HepG2 (cell line): ENCODE results near the gene KRTAP20-3. TPM values are rescaled to one million over a fixed set of nuclear protein-coding genes. Genes with fewer than 3 reads are reported as not detected.

Experiments used
- ATAC-seq: fragments of 200-7000 bp; cut with Tn5 transposase; 3 replicates; pipeline ENCODE4 v1.9.1; 2020; ENCODE audit warnings: mild to moderate bottlenecking, moderate library complexity
- BruUV-seq: library from RNA; stranded (reverse); fragments of 400-500 nt; replicated peaks from 2 replicates; lab custom pipeline; 2021; lab: Mats Ljungman, UMichigan
- CTCF ChIA-PET: fragments of 300-600 bp; formaldehyde crosslinking; extraction: SDS; loops from one replicate; lab custom pipeline; 2021; ENCODE audit warnings: low total read pairs, inconsistent platforms, low intra/inter-chr PET ratio; lab: Yijun Ruan, JAX
- POLR2A ChIA-PET: fragments of 350-600 bp; sonication (Branson Sonifier 250); formaldehyde crosslinking; loops from one replicate; lab custom pipeline; 2020; ENCODE audit warnings: antibody characterized with exemption, inconsistent platforms; lab: Yijun Ruan, JAX
- DNase-seq: peaks from one replicate; pipeline ENCODE4 v3.0.0-alpha.2; 2015; ENCODE audit warnings: low spot score
- FAIRE-seq: peaks from 3 replicates; lab custom pipeline; 2011; peaks lifted over from hg19 to GRCh38; lab: Jason Lieb, UNC
- H2AFZ ChIP-seq: one replicate; pipeline ENCODE4 v1.6.1; 2011; ENCODE audit warnings: low read length, inconsistent platforms
- H3K27ac ChIP-seq: fragments of 300-600 bp; 3 replicates; pipeline ENCODE4 v1.8.0; 2011; ENCODE audit warnings: mixed run types, mild to moderate bottlenecking, mixed read lengths, low read length, inconsistent platforms; ENCODE audit not compliant: insufficient read depth; ENCODE audit errors: extremely low read length
- H3K27me3 ChIP-seq, 2 experiments: fragments of 200-600 bp in 1 of 2; 2 replicates in 1 of 2; 3 replicates in 1 of 2; pipeline versions ENCODE4 v1.6.0 to v1.8.0; 2011; ENCODE audit warnings: low read length in 2 of 2, mild to moderate bottlenecking in 2 of 2, moderate library complexity in 2 of 2, inconsistent platforms in 1 of 2; ENCODE audit not compliant: insufficient read depth in 2 of 2, control insufficient read depth in 1 of 2
- H3K36me3 ChIP-seq, 2 experiments: fragments of 200-600 bp in 1 of 2; replicated peaks in 1 of 2; 2 replicates in 1 of 2; 3 replicates in 1 of 2; pipeline versions ENCODE4 v1.5.1 to v1.8.0; 2011; ENCODE audit warnings: low read length in 2 of 2, inconsistent platforms in 1 of 2; ENCODE audit not compliant: insufficient read depth in 2 of 2, control insufficient read depth in 1 of 2
- H3K4me1 ChIP-seq: 2 replicates; pipeline ENCODE4 v1.5.1; 2012; ENCODE audit warnings: low read length, inconsistent platforms; ENCODE audit not compliant: insufficient read depth
- H3K4me2 ChIP-seq: 2 replicates; pipeline ENCODE4 v1.6.0; 2011; ENCODE audit warnings: low read depth, low read length, inconsistent platforms
- H3K4me3 ChIP-seq, 3 experiments: fragments of 200-600 bp in 1 of 3; sonication (generic), shearing (Covaris generic) in 1 of 3; replicated peaks in 1 of 3; 2 replicates each; pipeline ENCODE4 v1.5.1; 2011 to 2016; ENCODE audit warnings: low read length in 3 of 3, inconsistent platforms in 2 of 3, low read depth in 2 of 3, mild to moderate bottlenecking in 2 of 3, control low read depth in 1 of 3, mixed read lengths in 1 of 3; ENCODE audit not compliant: insufficient read depth in 1 of 3
- H3K79me2 ChIP-seq: one replicate; pipeline ENCODE4 v1.6.1; 2011; ENCODE audit warnings: low read length, inconsistent platforms; ENCODE audit not compliant: insufficient read depth
- H3K9ac ChIP-seq: 2 replicates; pipeline ENCODE4 v1.6.0; 2011; ENCODE audit warnings: mild to moderate bottlenecking, low read depth, low read length, inconsistent platforms; ENCODE audit not compliant: insufficient read depth
- H3K9me3 ChIP-seq: 2 replicates; pipeline ENCODE4 v1.5.1; 2012; ENCODE audit warnings: mild to moderate bottlenecking, low read length
- H4K20me1 ChIP-seq: 2 replicates; pipeline ENCODE4 v1.6.0; 2011; ENCODE audit warnings: inconsistent platforms, mild to moderate bottlenecking, low read length, moderate library complexity; ENCODE audit not compliant: insufficient read depth
- CENPT ChIP-seq: sonication (generic); formaldehyde crosslinking; IDR thresholded peaks from 2 replicates; pipeline ENCODE4 v1.8.0; 2022; ENCODE audit warnings: low read depth, mild to moderate bottlenecking, moderate library complexity, missing genetic modification reagents
- FOSL2 ChIP-seq: sonication (generic); formaldehyde crosslinking; IDR thresholded peaks from 2 replicates; pipeline ENCODE4 v1.4.0; 2020; ENCODE audit warnings: missing genetic modification reagents
- JUNB ChIP-seq: sonication (generic); formaldehyde crosslinking; IDR thresholded peaks from 2 replicates; pipeline ENCODE4 v1.8.0; 2022; ENCODE audit warnings: missing genetic modification reagents, mild to moderate bottlenecking, borderline replicate concordance
- MATR3 ChIP-seq: sonication (generic); formaldehyde crosslinking; IDR thresholded peaks from 2 replicates; pipeline ENCODE4 v1.4.0; 2020; ENCODE audit warnings: missing genetic modification reagents
- NBN ChIP-seq: fragments of 450-650 bp; conservative IDR thresholded peaks from 2 replicates; pipeline ENCODE4 v1.6.1; 2017
- NPAS2 ChIP-seq: sonication (generic); formaldehyde crosslinking; IDR thresholded peaks from 2 replicates; pipeline ENCODE4 v1.8.0; 2022; ENCODE audit warnings: mild to moderate bottlenecking, missing genetic modification reagents, borderline replicate concordance
- ZMAT3 ChIP-seq: sonication (generic); formaldehyde crosslinking; conservative IDR thresholded peaks from 2 replicates; pipeline ENCODE4 v1.7.0; 2021; ENCODE audit warnings: missing genetic modification reagents
- ZNF629 ChIP-seq: sonication (generic); formaldehyde crosslinking; conservative IDR thresholded peaks from 2 replicates; pipeline ENCODE4 v1.5.0; 2020; ENCODE audit warnings: missing genetic modification reagents
- ZNF841 ChIP-seq: sonication (generic); formaldehyde crosslinking; IDR thresholded peaks from 2 replicates; pipeline ENCODE4 v1.8.1; 2023; ENCODE audit warnings: missing genetic modification reagents, borderline replicate concordance
- ZNF891 ChIP-seq: sonication (generic); formaldehyde crosslinking; IDR thresholded peaks from 2 replicates; pipeline ENCODE4 v1.5.0; 2020; ENCODE audit warnings: mild to moderate bottlenecking, missing genetic modification reagents
- WGBS: methylation state at CpG from one replicate; pipeline ENCODE4 v1.1.6; 2017; ENCODE audit warnings: low lambda C conversion rate; 5-methylcytosine and 5-hydroxymethylcytosine counted together
- in situ Hi-C: cut with HindIII; loops from 2 replicates; pipeline ENCODE4 v1.10.0; 2017; ENCODE audit warnings: low pct_unique_long_range_greater_than_20kb; ENCODE audit not compliant: extremely low pct_ligation_motif_present
- intact Hi-C: fragments of 100-400 bp; cut with micrococcal nuclease; formaldehyde crosslinking; loops from one replicate; pipeline ENCODE4 v1.10.0; 2022; ENCODE audit not compliant: unreplicated experiment
- polyA plus RNA-seq, 8 experiments: library from polyadenylated mRNA; depleted of rRNA in 3 of 8; stranded (reverse) in 7 of 8; unstranded in 1 of 8; fragments of >200 nt; fragmentation: Illumina TruSeq in 4 of 8; extraction: Trizol in 4 of 8; gene quantifications; 2 replicates each; pipeline versions ENCODE4 v1.2.1 to v1.2.3, GENCODE V29; 2011 to 2016; ENCODE audit warnings: low read depth in 4 of 8, missing spikeins in 1 of 8, mixed read lengths in 1 of 8; ENCODE audit not compliant: insufficient read depth in 1 of 8
- total RNA-seq, 5 experiments: library from RNA; depleted of rRNA; stranded (reverse); fragments of >200 nt; fragmentation: Illumina TruSeq; extraction: Trizol; gene quantifications; 2 replicates each; pipeline ENCODE4 v1.2.3, GENCODE V29; 2016; ENCODE audit warnings: low read depth in 1 of 5
- TF ChIP-seq, protein P1 (sequence below): fragments of 450-650 bp; IDR thresholded peaks from 2 replicates; pipeline ENCODE4 v1.6.1; 2017; ENCODE audit warnings: mild to moderate bottlenecking

The KRTAP20-3 gene
- total and polyA plus RNA-seq, 2 of the 13 experiments (the other 11 are each of a cell fraction or from before 2014, with no cell fraction given), result not detected

DNA sequence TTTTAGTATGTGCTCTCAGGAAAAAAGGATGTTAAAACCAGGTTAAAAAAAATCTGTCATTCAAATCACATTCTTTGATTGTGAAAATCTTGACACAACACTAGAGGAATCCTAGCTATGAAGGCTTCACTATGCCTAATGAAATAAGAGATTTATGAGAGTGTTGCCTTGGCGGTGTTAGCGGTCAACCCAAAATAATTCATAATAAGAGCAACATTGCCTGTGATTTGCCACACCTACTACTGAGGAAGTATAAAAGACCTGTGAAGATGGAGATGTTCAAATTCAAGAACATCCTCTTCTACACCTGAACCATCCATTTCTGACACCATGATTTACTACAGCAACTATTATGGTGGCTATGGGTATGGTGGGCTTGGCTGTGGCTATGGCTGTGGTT is 26.5 kb upstream of the KRTAP20-3 start, which contains the start of gene KRTAP20-1:
Gene KRTAP20-1 (plus strand): TSS at position 301 of the 400 bp plus-strand sequence. CDS start 30 bp downstream, at position 331.
- ChIA-PET CTCF (no interaction called here), POLR2A (no interaction called here)
- Histone ChIP-seq H3K79me2 (no peaks in the 10 kb centered on the region), H3K27ac (no peak within 1 kb of the TSS), H4K20me1 (no peaks in the 10 kb centered on the region), H3K9me3 (peaks cover 83% of the 10 kb centered on the region), H3K9ac (no peak within 1 kb of the TSS), H2AFZ (no peak within 1 kb of the TSS), H3K4me2 (no peak within 1 kb of the TSS), H3K4me1 (no peaks in the 10 kb centered on the region), H3K4me3 (no peak within 1 kb of the TSS), H3K27me3 (no peaks in the 10 kb centered on the region), H3K36me3 (no peaks in the 10 kb centered on the region)
- BruUV-seq, result no TSS peak
- TF ChIP-seq NBN (no peak), NPAS2 (no peak), ZNF629 (CRISPR knock-in tag) (no peak), ZNF891 (no peak), ZNF841 (no peak), ZMAT3 (no peak), FOSL2 (CRISPR knock-in tag) (no peak), JUNB (CRISPR knock-in tag) (no peak), MATR3 (CRISPR knock-in tag) (no peak), CENPT (CRISPR knock-in tag) (no peak)
- TF ChIP-seq, protein P1, sequence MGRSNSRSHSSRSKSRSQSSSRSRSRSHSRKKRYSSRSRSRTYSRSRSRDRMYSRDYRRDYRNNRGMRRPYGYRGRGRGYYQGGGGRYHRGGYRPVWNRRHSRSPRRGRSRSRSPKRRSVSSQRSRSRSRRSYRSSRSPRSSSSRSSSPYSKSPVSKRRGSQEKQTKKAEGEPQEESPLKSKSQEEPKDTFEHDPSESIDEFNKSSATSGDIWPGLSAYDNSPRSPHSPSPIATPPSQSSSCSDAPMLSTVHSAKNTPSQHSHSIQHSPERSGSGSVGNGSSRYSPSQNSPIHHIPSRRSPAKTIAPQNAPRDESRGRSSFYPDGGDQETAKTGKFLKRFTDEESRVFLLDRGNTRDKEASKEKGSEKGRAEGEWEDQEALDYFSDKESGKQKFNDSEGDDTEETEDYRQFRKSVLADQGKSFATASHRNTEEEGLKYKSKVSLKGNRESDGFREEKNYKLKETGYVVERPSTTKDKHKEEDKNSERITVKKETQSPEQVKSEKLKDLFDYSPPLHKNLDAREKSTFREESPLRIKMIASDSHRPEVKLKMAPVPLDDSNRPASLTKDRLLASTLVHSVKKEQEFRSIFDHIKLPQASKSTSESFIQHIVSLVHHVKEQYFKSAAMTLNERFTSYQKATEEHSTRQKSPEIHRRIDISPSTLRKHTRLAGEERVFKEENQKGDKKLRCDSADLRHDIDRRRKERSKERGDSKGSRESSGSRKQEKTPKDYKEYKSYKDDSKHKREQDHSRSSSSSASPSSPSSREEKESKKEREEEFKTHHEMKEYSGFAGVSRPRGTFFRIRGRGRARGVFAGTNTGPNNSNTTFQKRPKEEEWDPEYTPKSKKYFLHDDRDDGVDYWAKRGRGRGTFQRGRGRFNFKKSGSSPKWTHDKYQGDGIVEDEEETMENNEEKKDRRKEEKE, result no peak
- 37% methylated on average over 2 of the region's 2 CpGs for WGBS
- in situ Hi-C loops, result no loop called here
- ATAC-seq (no peak), DNase-seq (no peak), FAIRE-seq (no peak)
- intact Hi-C loops, result no loop called here
